WTC11 (cell line): ENCODE results near the gene TP63. TPM values are rescaled to one million over a fixed set of nuclear protein-coding genes. Genes with fewer than 3 reads are reported as not detected.
A peak's percentile ranks its signal among the peaks of the same experiment; 100 is the strongest.

ENCODE experiments used
- ATAC-seq: fragments of 200-7000 bp; cut with Tn5 transposase; 2 replicates; pipeline ENCODE4 v1.10.0; 2021; ENCODE audit warnings: mild to moderate bottlenecking, moderate library complexity
- CTCF ChIA-PET: fragments of 300-600 bp; sonication (Branson Sonifier 250); formaldehyde crosslinking; loops from one replicate; lab custom pipeline; 2021; ENCODE audit warnings: antibody characterized with exemption; lab: Charles Lee
- POLR2A ChIA-PET: fragments of 350-600 bp; sonication (Branson Sonifier 250); formaldehyde crosslinking; loops from one replicate; lab custom pipeline; 2021; ENCODE audit warnings: antibody characterized with exemption; lab: Charles Lee
- DNase-seq: peaks from one replicate; pipeline ENCODE4 v3.0.0; 2021; ENCODE audit warnings: low spot score
- H3K27ac Mint-ChIP-seq: 2 replicates; pipeline ENCODE4 v1.8.0; 2021; ENCODE audit warnings: mixed read lengths
- H3K27me3 Mint-ChIP-seq: 2 replicates; pipeline ENCODE4 v1.8.0; 2021; ENCODE audit warnings: low read depth, mild to moderate bottlenecking, moderate library complexity, mixed read lengths
- H3K36me3 Mint-ChIP-seq: 2 replicates; pipeline ENCODE4 v1.8.0; 2021; ENCODE audit warnings: mixed read lengths
- H3K4me1 Mint-ChIP-seq: 2 replicates; pipeline ENCODE4 v1.8.0; 2022; ENCODE audit warnings: mixed read lengths
- H3K4me3 Mint-ChIP-seq: 2 replicates; pipeline ENCODE4 v1.8.0; 2021; ENCODE audit warnings: mild to moderate bottlenecking, moderate library complexity, mixed read lengths
- H3K9me3 Mint-ChIP-seq: 2 replicates; pipeline ENCODE4 v1.8.0; 2021; ENCODE audit warnings: mixed read lengths
- ATF3 ChIP-seq: sonication (generic); formaldehyde crosslinking; conservative IDR thresholded peaks from 2 replicates; pipeline ENCODE4 v1.8.1; 2022; ENCODE audit warnings: mild to moderate bottlenecking, missing genetic modification reagents
- CDX4 ChIP-seq: fragments of 250-450 bp; sonication (Bioruptor Pico); IDR thresholded peaks from 2 replicates; pipeline ENCODE4 v1.9.0; 2021; ENCODE audit warnings: moderate library complexity, mild to moderate bottlenecking, inconsistent platforms, borderline replicate concordance
- ESRRA ChIP-seq: sonication (generic); formaldehyde crosslinking; IDR thresholded peaks from 2 replicates; pipeline ENCODE4 v1.8.1; 2022; ENCODE audit warnings: mild to moderate bottlenecking, missing genetic modification reagents, borderline replicate concordance
- FOXP1 ChIP-seq: sonication (generic); formaldehyde crosslinking; IDR thresholded peaks from 2 replicates; pipeline ENCODE4 v1.8.0; 2022; ENCODE audit warnings: missing genetic modification reagents, mild to moderate bottlenecking, moderate library complexity, borderline replicate concordance
- GRHL2 ChIP-seq: fragments of 250-450 bp; sonication (Bioruptor Pico); IDR thresholded peaks from 2 replicates; pipeline ENCODE4 v1.8.0; 2022; ENCODE audit warnings: mild to moderate bottlenecking, moderate library complexity; ENCODE audit not compliant: insufficient replicate concordance, severe bottlenecking
- JUN ChIP-seq: sonication (generic); formaldehyde crosslinking; IDR thresholded peaks from 2 replicates; pipeline ENCODE4 v1.8.0; 2023; ENCODE audit warnings: mild to moderate bottlenecking, missing genetic modification reagents
- NFYB ChIP-seq: sonication (generic); formaldehyde crosslinking; conservative IDR thresholded peaks from 2 replicates; pipeline ENCODE4 v1.8.0; 2022; ENCODE audit warnings: low read depth, missing genetic modification reagents
- NR1H2 ChIP-seq: sonication (generic); formaldehyde crosslinking; IDR thresholded peaks from 2 replicates; pipeline ENCODE4 v1.9.0; 2021; ENCODE audit warnings: mild to moderate bottlenecking, moderate library complexity, missing genetic modification reagents
- OVOL2 ChIP-seq: fragments of 250-450 bp; sonication (Bioruptor Pico); IDR thresholded peaks from 2 replicates; pipeline ENCODE4 v1.9.0; 2021; ENCODE audit warnings: mild to moderate bottlenecking, borderline replicate concordance
- PREB ChIP-seq: sonication (generic); formaldehyde crosslinking; IDR thresholded peaks from 2 replicates; pipeline ENCODE4 v1.8.1; 2022; ENCODE audit warnings: mild to moderate bottlenecking, missing genetic modification reagents, moderate library complexity, borderline replicate concordance
- PRRX2 ChIP-seq: fragments of 250-450 bp; sonication (Bioruptor Pico); IDR thresholded peaks from 2 replicates; pipeline ENCODE4 v1.8.0; 2021; ENCODE audit warnings: mild to moderate bottlenecking
- SMAD3 ChIP-seq: sonication (generic); formaldehyde crosslinking; IDR thresholded peaks from 2 replicates; pipeline ENCODE4 v1.8.0; 2022; ENCODE audit warnings: missing genetic modification reagents, mild to moderate bottlenecking, borderline replicate concordance
- SMAD4 ChIP-seq: sonication (generic); formaldehyde crosslinking; IDR thresholded peaks from 2 replicates; pipeline ENCODE4 v1.8.0; 2022; ENCODE audit warnings: mild to moderate bottlenecking, missing genetic modification reagents
- TEAD1 ChIP-seq: sonication (generic); formaldehyde crosslinking; IDR thresholded peaks from 2 replicates; pipeline ENCODE4 v1.8.0; 2022; ENCODE audit warnings: mild to moderate bottlenecking, missing genetic modification reagents
- ZNF121 ChIP-seq: sonication (generic); formaldehyde crosslinking; IDR thresholded peaks from 2 replicates; pipeline ENCODE4 v1.8.0; 2023; ENCODE audit warnings: missing genetic modification reagents
- ZNF281 ChIP-seq: sonication (generic); formaldehyde crosslinking; IDR thresholded peaks from 2 replicates; pipeline ENCODE4 v1.8.0; 2023; ENCODE audit warnings: mild to moderate bottlenecking, missing genetic modification reagents
- ZNF317 ChIP-seq: sonication (generic); formaldehyde crosslinking; IDR thresholded peaks from 2 replicates; pipeline ENCODE4 v1.8.1; 2023; ENCODE audit warnings: low read depth, mild to moderate bottlenecking, moderate library complexity, missing genetic modification reagents, borderline replicate concordance
- ZNF396 ChIP-seq: fragments of 250-450 bp; sonication (Bioruptor Pico); IDR thresholded peaks from 2 replicates; pipeline ENCODE4 v1.8.0; 2021; ENCODE audit warnings: mild to moderate bottlenecking, moderate library complexity, borderline replicate concordance
- ZNF416 ChIP-seq: fragments of 250-450 bp; sonication (Bioruptor Pico); IDR thresholded peaks from 2 replicates; pipeline ENCODE4 v1.9.0; 2021; ENCODE audit warnings: mild to moderate bottlenecking, inconsistent platforms
- ZNF532 ChIP-seq: fragments of 250-450 bp; sonication (Bioruptor Pico); IDR thresholded peaks from 2 replicates; pipeline ENCODE4 v1.9.0; 2021; ENCODE audit warnings: mild to moderate bottlenecking, borderline replicate concordance
- ZSCAN18 ChIP-seq: fragments of 250-450 bp; sonication (Bioruptor Pico); IDR thresholded peaks from 2 replicates; pipeline ENCODE4 v2.1.2; 2022; ENCODE audit warnings: mild to moderate bottlenecking, moderate library complexity
- total RNA-seq: library from RNA; stranded (reverse); gene quantifications from 3 replicates; pipeline ENCODE4 v1.2.3, GENCODE V29; 2021

TP63 gene
- total RNA-seq, 1 experiment from 2014 or later: 0.09 TPM

- H3K27me3 Mint-ChIP-seq: no peaks in the 10 kb centered on the region
- no peak overlapping the region for H3K27ac Mint-ChIP-seq
- TF ChIP-seq ZNF416 (CRISPR knock-in tag): no peak
- TF ChIP-seq CDX4: no peak
- TF ChIP-seq SMAD3: no peak
- TF ChIP-seq ZNF532 (CRISPR knock-in tag): no peak
- TF ChIP-seq PRRX2: no peak
- TF ChIP-seq ZNF396 (CRISPR knock-in tag): no peak
- no peak for TF ChIP-seq ESRRA
- TF ChIP-seq ATF3 (CRISPR knock-in tag): no peak
- no peak for TF ChIP-seq SMAD4
- TF ChIP-seq NFYB: no peak
- TF ChIP-seq GRHL2 (CRISPR knock-in tag): no peak
- TF ChIP-seq NR1H2 (CRISPR knock-in tag): no peak
- TF ChIP-seq PREB (CRISPR knock-in tag): no peak
- no peak for TF ChIP-seq ZNF317 (CRISPR knock-in tag)
- TF ChIP-seq, all 79 proteins: peak for 0
- Mint-ChIP-seq H3K36me3 (no peaks in the 10 kb centered on the region), H3K4me3 (no peak overlapping the region), H3K4me1 (peaks cover 8% of the 10 kb centered on the region), H3K9me3 (no peaks in the 10 kb centered on the region)
- ATAC-seq: peak; percentile 77; the same call in 1 of the 2 replicates
- POLR2A ChIA-PET: no interaction called here
- DNase-seq: no peak
- CTCF ChIA-PET: interaction anchor here (0.7 to 0.9 kb wide), 2 partner anchors 246 to 429 kb away, joined by 3 read pairs; no protein-coding TSS in a partner anchor
Measured at GRCh38 chr3:189702066-189702646, 71.0 kb downstream of the TP63 start.

- Mint-ChIP-seq H3K36me3 (no peaks in the 10 kb centered on the region), H3K4me3 (no peak overlapping the region), H3K9me3 (no peaks in the 10 kb centered on the region), H3K4me1 (peaks cover 8% of the 10 kb centered on the region), H3K27me3 (no peaks in the 10 kb centered on the region), H3K27ac (no peak overlapping the region)
- CTCF ChIA-PET: no interaction called here
- ATAC-seq: no peak
- TF ChIP-seq ZNF281 (no peak), CDX4 (no peak), TEAD1 (CRISPR knock-in tag) (no peak), ZNF121 (CRISPR knock-in tag) (no peak), FOXP1 (no peak), SMAD3 (no peak), ZSCAN18 (CRISPR knock-in tag) (no peak), ZNF396 (CRISPR knock-in tag) (no peak), OVOL2 (CRISPR knock-in tag) (no peak), JUN (CRISPR knock-in tag) (no peak)
- POLR2A ChIA-PET: no interaction called here
- DNase-seq: no peak
Measured at GRCh38 chr3:189703865-189704264, 72.7 kb downstream of the TP63 start.
